Thoracic aorta (tissue), 2 donors: ENCODE results near the gene TRAK1. TPM values are rescaled to one million over a fixed set of nuclear protein-coding genes. Genes with fewer than 3 reads are reported as not detected.

Source experiments
- ATAC-seq: fragments of 150-250 bp; one replicate; pipeline ENCODE4 v1.8.0; 2017; ENCODE audit warnings: low read depth; ENCODE audit not compliant: insufficient number of reproducible peaks, low FRiP score
- DNase-seq: peaks from one replicate; pipeline ENCODE4 v3.0.0-alpha.2; 2020; ENCODE audit warnings: low spot score
- H3K27ac ChIP-seq, 2 donors: fragments of 200-600 bp; sonication (generic); 1 replicate in 1 of 2; 2 replicates in 1 of 2; pipeline ENCODE4 v1.5.1; 2016; ENCODE audit warnings: mild to moderate bottlenecking in 2 of 2, moderate library complexity in 2 of 2
- H3K27me3 ChIP-seq: fragments of 200-600 bp; sonication (generic); replicated peaks from 2 replicates; pipeline ENCODE4 v1.6.0; 2016; ENCODE audit warnings: mild to moderate bottlenecking; ENCODE audit not compliant: insufficient read depth
- H3K36me3 ChIP-seq: fragments of 200-600 bp; sonication (generic); one replicate; pipeline ENCODE4 v1.5.1; 2016
- H3K4me1 ChIP-seq, 2 donors: fragments of 200-600 bp; sonication (generic); 1 replicate in 1 of 2; 2 replicates in 1 of 2; pipeline versions ENCODE4 v1.5.1 to v1.6.0; 2016; ENCODE audit warnings: low read depth in 2 of 2, mild to moderate bottlenecking in 1 of 2; ENCODE audit not compliant: control insufficient read depth in 1 of 2
- H3K4me3 ChIP-seq: fragments of 200-600 bp; sonication (generic); 2 replicates; pipeline ENCODE4 v1.5.1; 2016; ENCODE audit warnings: mild to moderate bottlenecking
- H3K9me3 ChIP-seq: fragments of 200-600 bp; sonication (generic); 2 replicates; pipeline ENCODE4 v1.5.1; 2016
- total RNA-seq, 2 donors: library from RNA; depleted of rRNA; stranded (reverse); fragments of >200 nt; gene quantifications; one replicate each; pipeline versions ENCODE4 v1.1.0 to v1.2.3, GENCODE V29; 2016
- TF ChIP-seq, protein P1 (sequence below): fragments of 200-600 bp; sonication (generic); IDR thresholded peaks from one replicate; pipeline ENCODE4 v1.5.1; 2019; ENCODE audit warnings: antibody characterized with exemption

TRAK1 gene
- total RNA-seq, 2 donors from 2014 or later: 35.1 to 36.0 TPM

DNA sequence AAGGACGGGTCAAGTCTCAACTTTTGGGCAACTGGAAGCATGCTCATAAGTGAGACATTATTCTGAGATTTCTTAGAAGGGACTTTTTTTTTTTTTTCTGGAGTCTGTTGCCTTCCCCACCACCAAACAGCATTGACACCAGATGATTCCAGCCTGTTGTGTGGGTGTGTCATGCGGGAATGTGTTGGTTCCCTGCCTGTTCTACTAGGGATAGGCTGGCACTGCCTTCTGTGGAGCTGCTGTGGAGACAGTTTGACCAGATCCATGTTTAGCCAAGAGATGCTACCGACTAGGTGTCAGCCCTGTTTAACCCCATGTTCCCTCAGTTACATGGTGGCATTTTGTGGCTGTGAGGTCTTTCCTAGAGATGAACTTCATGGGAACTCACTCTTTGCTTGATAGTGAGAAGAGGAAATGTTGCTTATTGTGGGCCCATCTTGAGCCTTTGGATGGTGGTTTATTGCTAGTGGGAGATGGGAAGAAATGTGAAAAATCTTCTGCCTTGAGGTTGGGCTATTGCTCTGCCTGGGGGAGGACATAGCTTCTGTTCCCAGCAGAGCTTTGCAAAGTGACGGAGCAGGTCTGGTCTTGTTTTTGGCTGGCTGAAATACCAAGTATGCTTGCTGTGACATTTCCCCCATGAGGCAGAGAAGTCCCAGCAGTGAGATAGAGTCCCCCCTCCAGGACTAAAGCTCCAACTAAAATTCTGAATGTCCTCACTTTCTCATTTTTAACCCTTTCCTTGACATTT, 31.3 kb downstream of the TRAK1 start:
- Histone ChIP-seq H3K27me3 (no peaks in the 10 kb centered on the region), H3K27ac (no peak overlapping the region), H3K9me3 (no peaks in the 10 kb centered on the region), H3K4me3 (no peak overlapping the region), H3K4me1 (peaks cover 17 to 21% of the 10 kb centered on the region in 2 donors), H3K36me3 (peaks cover 9% of the 10 kb centered on the region)
- no peak for ATAC-seq
- TF ChIP-seq, protein P1, sequence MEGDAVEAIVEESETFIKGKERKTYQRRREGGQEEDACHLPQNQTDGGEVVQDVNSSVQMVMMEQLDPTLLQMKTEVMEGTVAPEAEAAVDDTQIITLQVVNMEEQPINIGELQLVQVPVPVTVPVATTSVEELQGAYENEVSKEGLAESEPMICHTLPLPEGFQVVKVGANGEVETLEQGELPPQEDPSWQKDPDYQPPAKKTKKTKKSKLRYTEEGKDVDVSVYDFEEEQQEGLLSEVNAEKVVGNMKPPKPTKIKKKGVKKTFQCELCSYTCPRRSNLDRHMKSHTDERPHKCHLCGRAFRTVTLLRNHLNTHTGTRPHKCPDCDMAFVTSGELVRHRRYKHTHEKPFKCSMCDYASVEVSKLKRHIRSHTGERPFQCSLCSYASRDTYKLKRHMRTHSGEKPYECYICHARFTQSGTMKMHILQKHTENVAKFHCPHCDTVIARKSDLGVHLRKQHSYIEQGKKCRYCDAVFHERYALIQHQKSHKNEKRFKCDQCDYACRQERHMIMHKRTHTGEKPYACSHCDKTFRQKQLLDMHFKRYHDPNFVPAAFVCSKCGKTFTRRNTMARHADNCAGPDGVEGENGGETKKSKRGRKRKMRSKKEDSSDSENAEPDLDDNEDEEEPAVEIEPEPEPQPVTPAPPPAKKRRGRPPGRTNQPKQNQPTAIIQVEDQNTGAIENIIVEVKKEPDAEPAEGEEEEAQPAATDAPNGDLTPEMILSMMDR: no peak
- no peak for DNase-seq

DNA sequence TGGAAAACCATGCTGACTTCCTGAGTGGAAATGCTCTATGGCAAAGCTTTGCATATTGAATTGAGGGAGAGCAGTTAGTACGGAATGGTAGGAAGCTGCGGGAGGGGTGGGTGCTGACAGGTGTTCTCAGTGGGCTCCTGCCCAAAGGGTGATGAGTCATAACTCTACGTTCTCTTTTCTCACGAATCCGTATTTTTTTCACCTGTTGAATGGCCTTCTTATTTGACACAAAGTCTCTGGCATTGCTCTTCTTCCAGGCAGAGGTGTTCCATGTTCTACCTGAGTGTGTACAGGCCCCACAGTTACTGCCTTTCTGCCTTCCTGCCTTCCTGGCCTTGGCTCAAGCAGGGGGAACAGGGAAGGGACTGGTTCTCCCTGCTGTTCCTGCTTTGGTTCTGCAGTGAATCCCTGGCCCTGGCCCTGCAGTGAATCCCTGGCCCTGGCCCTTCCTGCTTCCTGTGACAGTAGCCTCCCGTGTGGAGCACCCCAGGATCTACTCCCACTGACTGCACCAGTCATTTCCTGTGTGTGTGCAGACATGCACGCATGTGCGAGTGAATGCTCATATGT, 31.9 kb downstream of the TRAK1 start:
- H3K27ac ChIP-seq: no peak overlapping the region
- ATAC-seq: no peak

DNA sequence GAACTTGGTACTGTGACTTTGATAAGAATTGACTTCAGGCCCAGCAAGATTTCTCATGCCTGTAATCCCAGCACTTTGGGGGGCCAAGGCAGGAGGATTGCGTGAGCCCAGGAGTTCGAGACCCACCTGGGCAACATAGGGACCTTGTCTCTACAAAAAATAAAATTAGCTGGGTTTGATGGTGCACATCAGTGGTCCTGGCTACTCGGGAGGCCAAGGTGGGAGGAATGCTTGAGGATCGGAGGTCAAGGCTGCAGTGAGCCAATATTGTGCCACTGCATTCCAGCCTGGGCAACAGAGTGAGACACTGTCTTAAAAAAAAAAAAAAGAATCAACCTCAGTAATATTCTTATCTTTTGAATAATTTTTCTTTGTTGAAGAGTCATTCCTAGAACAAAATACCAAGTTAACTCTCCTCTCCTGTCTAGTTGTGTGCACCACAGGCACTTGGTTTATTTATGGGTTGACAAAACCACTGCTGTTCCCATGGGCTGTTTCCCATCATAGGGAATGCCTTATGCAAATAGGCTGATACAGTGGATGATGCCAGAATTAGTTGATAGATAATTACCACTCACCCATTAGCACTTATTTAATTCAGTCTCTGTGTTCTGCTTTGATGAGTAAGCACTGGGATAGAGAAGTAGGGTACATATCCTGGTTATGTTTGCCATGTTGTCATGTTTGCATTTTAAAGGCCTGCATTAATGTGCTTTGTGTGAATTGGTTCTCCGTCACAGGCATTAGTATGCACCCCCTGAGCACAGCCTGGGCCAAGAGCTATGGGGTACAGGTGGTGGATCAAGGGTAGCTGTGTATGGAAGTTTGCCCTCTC, 32.9 kb downstream of the TRAK1 start:
- H3K4me1 ChIP-seq: peaks cover 7% of the 10 kb centered on the region in 2 donors
- H3K4me3 ChIP-seq: no peak overlapping the region
- H3K27ac ChIP-seq: no peak overlapping the region
- DNase-seq (no peak), ATAC-seq (no peak)
- H3K9me3 ChIP-seq: no peaks in the 10 kb centered on the region
- peaks cover 9% of the 10 kb centered on the region for H3K36me3 ChIP-seq
- TF ChIP-seq, protein P1: no peak
- no peaks in the 10 kb centered on the region for H3K27me3 ChIP-seq

More for the DNA sequence above, 31.9 kb downstream of the TRAK1 start:
- H3K9me3 ChIP-seq: no peaks in the 10 kb centered on the region
- TF ChIP-seq, protein P1: no peak
- H3K4me3 ChIP-seq: no peak overlapping the region
- peaks cover 9% of the 10 kb centered on the region for H3K36me3 ChIP-seq
- peaks cover 16% of the 10 kb centered on the region in 2 donors for H3K4me1 ChIP-seq
- no peak for DNase-seq
- no peaks in the 10 kb centered on the region for H3K27me3 ChIP-seq

DNA sequence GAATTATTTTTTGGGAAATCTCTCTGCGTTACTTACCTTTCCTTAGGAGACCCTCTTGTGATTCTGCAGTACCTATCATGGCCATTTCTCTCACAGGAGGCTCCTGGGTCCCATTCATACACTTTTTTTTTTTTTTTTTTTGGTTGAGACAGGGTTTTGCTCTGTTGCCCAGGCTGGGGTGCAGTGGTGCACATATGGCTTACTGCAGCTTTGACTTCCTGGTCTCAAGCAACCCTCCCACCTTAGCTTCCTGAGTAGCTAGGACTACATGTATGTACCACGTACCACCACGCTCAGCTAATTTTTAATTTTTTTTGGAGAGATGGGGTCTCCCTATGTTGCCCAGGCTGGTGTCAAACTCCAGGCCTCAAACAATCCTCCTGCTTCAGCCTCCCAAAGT, 36.1 kb downstream of the TRAK1 start:
- TF ChIP-seq, protein P1: no peak
- Histone ChIP-seq H3K27ac (no peak overlapping the region), H3K36me3 (peaks cover 9% of the 10 kb centered on the region), H3K4me3 (no peak overlapping the region), H3K27me3 (no peaks in the 10 kb centered on the region), H3K9me3 (no peaks in the 10 kb centered on the region), H3K4me1 (no peaks in the 10 kb centered on the region)
- DNase-seq: no peak
- no peak for ATAC-seq

DNA sequence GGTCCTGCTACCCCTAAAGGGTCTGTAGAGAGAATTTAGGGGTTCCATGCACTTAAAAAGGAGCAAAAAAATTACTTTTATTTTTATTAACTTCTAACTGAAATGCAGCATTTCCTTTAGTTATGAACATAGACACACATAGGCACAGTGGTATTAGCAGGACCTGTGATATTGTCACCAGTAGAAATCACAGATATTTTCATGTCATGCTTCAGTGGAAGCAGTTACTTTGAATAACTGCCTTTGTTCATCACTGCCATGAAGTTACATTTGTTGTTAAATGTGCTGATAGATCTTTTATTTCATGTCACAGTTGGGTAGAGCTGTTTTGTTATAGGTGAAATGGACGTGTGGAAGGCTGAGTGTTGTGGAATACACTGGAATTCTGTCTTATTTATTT, 37.4 kb downstream of the TRAK1 start:
- Histone ChIP-seq H3K27me3 (no peaks in the 10 kb centered on the region), H3K36me3 (peaks cover 9% of the 10 kb centered on the region), H3K4me1 (no peaks in the 10 kb centered on the region), H3K4me3 (no peak overlapping the region), H3K27ac (no peak overlapping the region), H3K9me3 (no peaks in the 10 kb centered on the region)
- ATAC-seq (no peak), DNase-seq (no peak)
- TF ChIP-seq, protein P1: no peak
